Measurements from ENCODE around the gene QPRT. TPM values are rescaled to one million over a fixed set of nuclear protein-coding genes. Genes with fewer than 3 reads are reported as not detected.

QPRT gene
- total RNA-seq, 2 experiments from 2014 or later, result 0.19 to 0.45 TPM

GRCh38 chr16:29717113-29717512 lies 38.1 kb downstream of the QPRT start:
- Histone ChIP-seq H3K4me3 (ENCODE audit: low read length) (no peak overlapping the region), H3K27ac (ENCODE audit: low read depth in 1 of 2, low read length in 2 of 2) (no peak overlapping the region), H3K27me3 (ENCODE audit: control insufficient read depth in 1 of 2, insufficient read depth in 2 of 2, low read length in 2 of 2) (no peaks in the 10 kb centered on the region), H3K4me1 (ENCODE audit: insufficient read depth, low read length) (peaks cover 3% of the 10 kb centered on the region), H3K9me3 (ENCODE audit: control insufficient read depth in 1 of 2, insufficient read depth in 1 of 2, low read length in 2 of 2) (no peaks in the 10 kb centered on the region), H3K36me3 (ENCODE audit: insufficient read depth, low read length) (no peaks in the 10 kb centered on the region)
- Mint-ChIP-seq H3K27me3 (no peaks in the 10 kb centered on the region), H3K27ac (no peak overlapping the region), H3K4me1 (ENCODE audit: low read depth) (peaks cover 12% of the 10 kb centered on the region), H3K9me3 (no peaks in the 10 kb centered on the region), H3K4me3 (no peak overlapping the region), H3K36me3 (ENCODE audit: low read depth) (no peaks in the 10 kb centered on the region)
- intact Hi-C loops (cut with DNase I, micrococcal nuclease), result loop anchor here in 1 of 2 experiments (5.0 kb wide), 1 partner anchor 40 kb away; no protein-coding TSS in a partner anchor
- ChIA-PET CTCF (interaction anchor here (1.1 to 1.8 kb wide), 4 partner anchors 16 to 131 kb away, joined by 3 to 5 read pairs (median 4); partner anchors contain the start of gene KIF22), POLR2A (interaction anchor here (0.8 kb wide), 1 partner anchor 14 kb away, joined by 3 read pairs; no protein-coding TSS in a partner anchor)
- no peak for TF ChIP-seq CTCF (IDR thresholded peaks at IDR 0.05)
- DNase-seq, result no peak
- ATAC-seq (ENCODE audit: poor library complexity), result no peak

- no peak for TF ChIP-seq CTCF (IDR thresholded peaks at IDR 0.05)
- H3K27ac ChIP-seq (ENCODE audit: low read depth in 1 of 2, low read length in 2 of 2), result no peak overlapping the region
- ATAC-seq (ENCODE audit: poor library complexity) (no peak), DNase-seq (no peak)
- CTCF ChIA-PET, result no interaction called here
- H3K4me1 ChIP-seq (ENCODE audit: insufficient read depth, low read length), result peaks cover 3% of the 10 kb centered on the region
- peaks cover 13% of the 10 kb centered on the region for H3K4me1 Mint-ChIP-seq (ENCODE audit: low read depth)
- H3K9me3 ChIP-seq (ENCODE audit: control insufficient read depth in 1 of 2, insufficient read depth in 1 of 2, low read length in 2 of 2), result no peaks in the 10 kb centered on the region
- POLR2A ChIA-PET, result no interaction called here
- H3K27ac Mint-ChIP-seq, result no peak overlapping the region
- no peak overlapping the region for H3K4me3 ChIP-seq (ENCODE audit: low read length)
- intact Hi-C loops (cut with DNase I, micrococcal nuclease), result loop anchor here in 1 of 2 experiments (5.0 kb wide), 1 partner anchor 38 kb away; no protein-coding TSS in a partner anchor
- H3K9me3 Mint-ChIP-seq, result no peaks in the 10 kb centered on the region
- no peaks in the 10 kb centered on the region for H3K27me3 Mint-ChIP-seq
- no peak overlapping the region for H3K4me3 Mint-ChIP-seq
- H3K36me3 Mint-ChIP-seq (ENCODE audit: low read depth), result no peaks in the 10 kb centered on the region
- H3K36me3 ChIP-seq (ENCODE audit: insufficient read depth, low read length), result no peaks in the 10 kb centered on the region
- H3K27me3 ChIP-seq (ENCODE audit: control insufficient read depth in 1 of 2, insufficient read depth in 2 of 2, low read length in 2 of 2), result no peaks in the 10 kb centered on the region
These were observed 40.1 kb downstream of the QPRT start for GRCh38 chr16:29719063-29719462.

- peaks cover 21% of the 10 kb centered on the region for H3K4me1 Mint-ChIP-seq (ENCODE audit: low read depth)
- ChIA-PET POLR2A (interaction anchor here (0.9 kb wide), 1 partner anchor 19 kb away, joined by 5 read pairs; no protein-coding TSS in a partner anchor), CTCF (interaction anchor here (0.7 to 1.7 kb wide), 6 partner anchors 9 to 151 kb away, joined by 3 to 10 read pairs (median 4); no protein-coding TSS in a partner anchor)
- DNase-seq (no peak), ATAC-seq (ENCODE audit: poor library complexity) (no peak)
- no peak overlapping the region for H3K27ac Mint-ChIP-seq
- no peak overlapping the region for H3K4me3 Mint-ChIP-seq
- Histone ChIP-seq H3K4me3 (ENCODE audit: low read length) (no peak overlapping the region), H3K9me3 (ENCODE audit: control insufficient read depth in 1 of 2, insufficient read depth in 1 of 2, low read length in 2 of 2) (no peaks in the 10 kb centered on the region), H3K36me3 (ENCODE audit: insufficient read depth, low read length) (no peaks in the 10 kb centered on the region), H3K27ac (ENCODE audit: low read depth in 1 of 2, low read length in 2 of 2) (no peak overlapping the region), H3K4me1 (ENCODE audit: insufficient read depth, low read length) (peaks cover 3% of the 10 kb centered on the region), H3K27me3 (ENCODE audit: control insufficient read depth in 1 of 2, insufficient read depth in 2 of 2, low read length in 2 of 2) (no peaks in the 10 kb centered on the region)
- H3K27me3 Mint-ChIP-seq, result no peaks in the 10 kb centered on the region
- no peaks in the 10 kb centered on the region for H3K9me3 Mint-ChIP-seq
- H3K36me3 Mint-ChIP-seq (ENCODE audit: low read depth), result no peaks in the 10 kb centered on the region
- TF ChIP-seq CTCF (IDR thresholded peaks at IDR 0.05), result no peak
- intact Hi-C loops (cut with DNase I, micrococcal nuclease), result loop anchor here (1.0 to 5.0 kb wide), 2 partner anchors 20 to 67 kb away; no protein-coding TSS in a partner anchor
These were observed 41.7 kb downstream of the QPRT start for GRCh38 chr16:29720703-29721102.

Measured in CD4-positive, alpha-beta T cell (primary cell).